HG02610 (cell line): Measurements from ENCODE around the gene ZNF700.
"Not testable (repeated sequence)": the region's sequence is repeated elsewhere in the genome, so short reads cannot be mapped to it uniquely, and the experiment has no call there.

Experiments
- ATAC-seq: cut with Tn5 transposase; IDR thresholded peaks from one replicate; pipeline ENCODE4 v1.9.1; 2021; ENCODE audit warnings: mild to moderate bottlenecking, moderate library complexity; ENCODE audit not compliant: unreplicated experiment

The ZNF700 gene

DNA sequence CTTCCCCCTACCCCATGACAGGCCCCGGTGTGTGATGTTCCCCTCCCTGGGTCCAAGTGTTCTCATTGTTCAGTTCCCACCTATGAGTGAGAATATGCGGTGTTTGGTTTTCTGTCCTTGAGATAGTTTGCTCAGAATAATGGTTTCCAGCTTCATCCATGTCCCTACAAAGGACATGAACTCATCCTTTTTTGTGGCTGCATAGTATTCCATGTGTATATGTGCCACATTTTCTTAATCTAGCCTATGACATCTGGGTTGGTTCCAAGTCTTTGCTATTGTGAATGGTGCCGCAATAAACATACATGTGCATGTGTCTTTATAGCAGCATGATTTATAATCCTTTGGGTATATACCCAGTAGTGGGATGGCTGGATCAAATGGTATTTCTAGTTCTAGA lies 13.5 kb downstream of the ZNF700 start:
- ATAC-seq = not testable (repeated sequence)

DNA sequence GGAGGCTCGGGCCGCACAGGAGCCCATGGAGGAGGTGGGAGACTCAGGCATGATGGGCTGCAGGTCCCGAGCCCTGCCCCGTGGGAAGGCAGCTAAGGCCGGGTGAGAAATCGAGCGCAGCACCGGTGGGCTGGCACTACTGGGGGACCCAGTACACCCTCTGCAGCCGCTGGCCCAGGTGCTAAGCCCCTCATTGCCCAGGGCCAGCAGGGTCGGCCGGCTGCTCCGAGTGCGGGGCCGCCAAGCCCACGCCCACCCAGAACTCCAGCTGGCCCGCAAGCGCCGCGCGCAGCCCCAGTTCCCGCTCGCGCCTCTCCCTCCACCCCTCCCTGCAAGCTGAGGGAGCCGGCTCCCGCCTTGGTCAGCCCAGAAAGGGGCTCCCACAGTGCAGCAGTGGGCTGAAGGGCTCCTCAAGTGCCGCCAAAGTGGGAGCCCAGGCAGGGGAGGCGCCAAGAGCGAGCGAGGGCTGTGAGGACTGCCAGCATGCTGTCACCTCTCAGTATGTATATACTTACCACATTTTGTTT lies 16.5 kb downstream of the ZNF700 start:
- ATAC-seq = not testable (repeated sequence)

DNA sequence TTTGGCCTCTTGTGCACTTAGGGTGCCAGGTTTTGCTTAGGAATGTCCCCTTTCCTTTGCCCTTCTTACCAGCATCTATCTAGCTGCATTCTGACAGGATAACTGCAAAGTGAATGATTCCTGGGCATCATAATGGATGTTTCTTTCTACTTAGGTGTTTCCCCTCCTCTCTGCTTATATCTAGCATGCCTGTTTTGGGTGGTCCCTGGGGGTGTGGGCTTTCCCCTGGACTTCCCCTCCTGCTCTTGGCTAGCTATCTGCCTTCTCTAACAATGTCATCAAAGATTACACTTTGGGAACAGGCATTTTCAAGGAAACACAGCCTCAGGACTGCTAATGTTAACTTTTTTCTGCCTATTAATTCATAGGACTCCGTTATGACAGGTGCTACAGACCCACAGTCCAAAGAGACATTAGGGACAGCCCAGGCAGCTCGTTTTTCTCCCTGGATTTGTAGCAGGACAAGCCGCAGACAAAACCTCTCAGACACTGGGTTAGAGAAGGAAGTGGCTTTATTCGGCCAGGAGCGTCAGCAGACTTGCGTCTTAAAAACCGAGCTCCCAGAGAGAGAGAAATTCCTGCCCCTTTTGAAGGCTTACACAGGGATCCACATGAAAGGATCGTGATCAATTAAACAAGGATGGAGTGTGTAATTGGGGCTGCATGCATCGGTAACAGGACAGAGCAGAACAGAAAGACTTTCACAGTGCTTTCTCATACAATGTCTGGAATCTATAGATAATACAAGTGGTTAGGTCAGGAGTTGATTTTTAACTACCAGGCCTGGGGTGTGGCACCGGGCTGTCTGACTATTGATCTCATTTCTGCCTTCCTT lies 17.3 kb downstream of the ZNF700 start:
- no peak for ATAC-seq

DNA sequence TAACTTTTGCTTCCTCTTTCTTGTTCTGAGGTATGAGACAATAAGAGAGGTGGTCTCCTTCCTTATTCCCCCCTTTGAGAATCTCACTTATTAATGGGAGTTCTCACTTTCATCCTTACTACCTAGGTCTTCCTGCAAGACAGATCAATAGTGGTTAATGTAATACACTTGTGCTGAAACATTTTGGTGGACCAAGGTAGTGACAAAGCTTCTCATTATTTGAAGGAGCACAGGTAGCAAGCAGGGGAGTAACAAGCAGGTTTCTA lies 17.9 kb downstream of the ZNF700 start:
- no peak for ATAC-seq

DNA sequence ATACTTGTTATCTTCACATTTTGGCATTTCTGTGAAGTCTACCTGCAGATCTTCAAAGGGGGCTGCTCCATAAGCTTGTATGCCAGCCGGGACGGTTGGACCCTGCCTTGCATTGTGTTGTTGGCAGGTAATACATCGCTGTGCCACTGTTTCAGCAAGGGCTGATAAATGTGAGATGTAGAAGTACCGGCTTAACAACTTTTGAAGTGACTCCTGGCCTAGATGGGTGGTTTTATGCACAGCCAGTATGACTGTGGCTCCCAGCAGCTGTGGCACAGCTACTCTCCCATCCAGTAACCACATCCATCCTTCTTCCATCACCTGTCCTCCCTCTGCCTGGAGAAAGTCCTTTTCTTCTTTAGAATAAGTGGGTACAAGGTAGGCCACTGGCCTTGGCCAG lies 19.7 kb downstream of the ZNF700 start:
- no peak for ATAC-seq

DNA sequence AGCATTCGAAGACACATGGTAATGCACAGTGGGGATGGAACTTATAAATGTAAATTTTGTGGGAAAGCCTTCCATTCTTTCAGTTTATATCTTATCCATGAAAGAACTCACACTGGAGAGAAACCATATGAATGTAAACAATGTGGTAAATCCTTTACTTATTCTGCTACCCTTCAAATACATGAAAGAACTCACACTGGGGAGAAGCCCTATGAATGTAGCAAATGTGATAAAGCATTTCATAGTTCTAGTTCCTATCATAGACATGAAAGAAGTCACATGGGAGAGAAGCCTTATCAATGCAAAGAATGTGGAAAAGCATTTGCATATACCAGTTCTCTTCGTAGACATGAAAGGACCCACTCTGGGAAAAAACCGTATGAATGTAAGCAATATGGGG lies 23.7 kb downstream of the ZNF700 start:
- ATAC-seq = no peak

DNA sequence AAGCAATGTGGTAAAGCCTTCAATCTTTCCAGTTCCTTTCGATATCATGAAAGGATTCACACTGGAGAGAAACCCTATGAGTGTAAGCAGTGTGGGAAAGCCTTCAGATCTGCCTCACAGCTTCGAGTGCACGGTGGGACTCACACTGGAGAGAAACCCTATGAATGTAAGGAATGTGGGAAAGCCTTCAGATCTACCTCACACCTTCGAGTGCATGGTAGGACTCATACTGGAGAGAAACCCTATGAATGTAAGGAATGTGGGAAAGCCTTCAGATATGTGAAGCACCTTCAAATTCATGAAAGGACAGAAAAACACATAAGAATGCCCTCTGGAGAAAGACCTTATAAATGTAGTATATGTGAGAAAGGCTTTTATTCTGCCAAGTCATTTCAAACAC lies 24.3 kb downstream of the ZNF700 start:
- ATAC-seq = no peak

DNA sequence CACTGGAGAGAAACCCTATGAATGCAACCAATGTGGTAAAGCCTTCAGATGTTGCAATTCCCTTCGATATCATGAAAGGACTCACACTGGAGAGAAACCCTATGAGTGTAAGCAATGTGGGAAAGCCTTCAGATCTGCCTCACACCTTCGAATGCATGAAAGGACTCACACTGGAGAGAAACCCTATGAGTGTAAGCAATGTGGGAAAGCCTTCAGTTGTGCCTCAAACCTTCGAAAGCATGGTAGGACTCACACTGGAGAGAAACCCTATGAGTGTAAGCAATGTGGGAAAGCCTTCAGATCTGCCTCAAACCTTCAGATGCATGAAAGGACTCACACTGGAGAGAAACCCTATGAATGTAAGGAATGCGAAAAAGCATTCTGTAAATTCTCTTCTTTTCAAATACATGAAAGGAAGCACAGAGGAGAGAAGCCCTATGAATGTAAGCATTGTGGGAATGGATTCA lies 24.7 kb downstream of the ZNF700 start:
- not testable (repeated sequence) for ATAC-seq

DNA sequence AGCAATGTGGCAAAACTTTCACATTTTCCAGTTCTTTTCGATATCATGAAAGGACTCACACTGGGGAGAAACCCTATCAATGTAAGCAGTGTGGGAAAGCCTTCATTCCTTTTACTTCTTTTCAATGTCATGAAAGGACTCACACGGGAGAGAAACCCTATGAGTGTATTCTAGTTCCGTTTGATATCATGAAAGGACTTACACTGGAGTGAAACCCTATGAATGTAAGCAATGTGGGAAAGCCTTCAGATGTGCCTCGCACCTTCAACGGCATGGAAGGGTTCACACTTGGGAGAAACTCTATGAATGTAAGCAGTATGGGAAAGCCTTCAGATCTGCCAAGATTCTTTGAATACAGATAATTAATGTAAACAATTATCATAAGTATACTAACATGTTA lies 25.4 kb downstream of the ZNF700 start:
- ATAC-seq = no peak

DNA sequence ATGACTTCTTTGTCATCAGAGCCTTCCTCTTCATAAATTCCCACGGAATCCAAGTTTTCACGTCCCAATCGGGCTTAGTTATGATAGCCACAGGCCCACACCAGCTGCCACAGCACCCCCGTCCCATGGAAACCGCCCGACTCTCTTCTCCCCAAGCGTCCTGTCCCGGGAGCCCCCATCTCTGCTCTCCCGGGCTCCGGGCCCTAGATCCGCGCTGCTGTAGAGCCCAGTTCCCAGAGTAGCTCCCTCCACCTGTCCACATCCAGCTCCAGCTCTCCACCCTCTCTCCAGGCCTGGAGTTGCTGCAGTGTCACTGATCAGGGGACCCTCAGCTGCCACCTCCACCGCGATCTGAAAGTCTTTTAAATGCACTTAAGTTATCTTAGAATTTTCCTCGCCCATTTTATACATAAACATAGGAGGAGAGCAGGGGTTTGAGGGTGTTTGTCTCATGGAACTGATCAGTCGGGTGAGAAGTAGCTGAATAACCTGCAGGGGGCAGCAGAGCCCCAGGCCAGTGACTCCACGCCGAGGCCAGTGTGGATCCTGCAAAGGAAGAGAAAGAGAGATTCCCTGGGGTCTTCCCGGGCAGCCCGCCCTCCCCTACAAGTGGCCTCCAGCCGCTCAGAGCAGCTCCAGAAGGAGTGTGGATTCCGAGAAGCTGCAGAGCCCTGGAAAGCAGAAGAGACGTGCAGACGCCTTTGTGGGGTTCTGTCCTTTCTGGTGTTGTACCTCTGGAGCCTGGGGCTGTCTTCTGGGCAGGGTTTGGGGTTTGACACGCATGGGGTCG lies 38.9 kb downstream of the ZNF700 start:
- ATAC-seq = no peak

DNA sequence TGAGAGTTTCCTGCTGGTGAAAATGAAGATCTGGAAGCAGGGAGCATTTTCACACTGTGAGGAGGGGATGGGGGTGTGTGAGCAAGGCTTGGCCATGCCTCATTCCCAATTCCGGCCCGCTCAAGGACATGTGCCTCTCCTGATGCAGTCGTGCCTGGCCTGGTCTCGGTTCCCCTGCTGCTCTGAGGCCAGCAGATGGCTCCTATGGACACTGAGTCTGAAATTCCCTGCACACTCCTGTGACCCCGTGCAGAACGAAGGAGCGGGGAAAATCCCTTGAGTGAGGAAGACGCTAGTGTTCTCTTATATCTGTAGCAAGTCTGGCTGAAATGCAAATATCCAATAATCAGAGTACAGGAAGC lies 39.6 kb downstream of the ZNF700 start:
- no peak for ATAC-seq

DNA sequence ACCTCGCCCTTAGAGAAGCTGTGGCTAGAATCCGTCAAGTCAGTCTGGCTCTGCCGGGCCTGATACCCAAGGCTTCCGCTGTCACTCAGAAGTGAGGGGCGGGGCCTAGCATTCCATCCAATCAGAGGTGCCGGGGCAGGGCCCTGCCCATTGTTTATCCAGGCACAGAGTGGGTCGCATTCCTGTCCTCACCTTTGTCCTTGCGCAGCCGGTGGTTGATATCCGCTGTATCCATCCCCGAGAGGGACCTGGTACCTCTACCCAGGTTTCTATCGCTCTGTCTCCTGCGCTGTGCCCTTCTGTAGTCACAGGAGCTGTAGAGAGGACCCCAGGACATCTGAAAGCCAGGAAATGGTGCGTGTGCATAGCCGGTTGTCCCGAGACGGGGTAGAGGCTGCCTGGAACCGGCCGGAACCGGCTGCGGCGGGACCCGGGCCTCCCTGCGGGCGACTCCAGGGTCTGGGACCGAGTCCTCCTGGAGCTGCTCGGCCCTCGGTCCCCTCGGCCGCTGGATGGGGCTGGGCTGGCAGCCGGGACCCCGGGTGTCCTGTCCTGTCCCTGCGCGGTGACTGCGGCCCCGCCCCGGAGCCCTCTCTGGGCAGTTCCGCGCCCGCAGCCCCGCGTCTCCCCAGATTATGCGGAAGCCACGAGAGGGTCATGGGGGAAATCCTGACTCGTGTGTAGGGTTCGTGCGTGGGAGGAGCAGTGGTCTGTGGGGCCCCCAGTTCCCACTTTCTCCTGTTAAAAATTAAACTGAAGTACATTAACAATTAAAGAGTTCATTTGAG lies 40.1 kb downstream of the ZNF700 start, which contains the start of gene ZNF763:
Gene ZNF763, plus strand, starts transcription at position 183 of the 788 bp plus-strand sequence. Its CDS starts 169 bp downstream, at position 352.
- ATAC-seq = peak; percentile 92

DNA sequence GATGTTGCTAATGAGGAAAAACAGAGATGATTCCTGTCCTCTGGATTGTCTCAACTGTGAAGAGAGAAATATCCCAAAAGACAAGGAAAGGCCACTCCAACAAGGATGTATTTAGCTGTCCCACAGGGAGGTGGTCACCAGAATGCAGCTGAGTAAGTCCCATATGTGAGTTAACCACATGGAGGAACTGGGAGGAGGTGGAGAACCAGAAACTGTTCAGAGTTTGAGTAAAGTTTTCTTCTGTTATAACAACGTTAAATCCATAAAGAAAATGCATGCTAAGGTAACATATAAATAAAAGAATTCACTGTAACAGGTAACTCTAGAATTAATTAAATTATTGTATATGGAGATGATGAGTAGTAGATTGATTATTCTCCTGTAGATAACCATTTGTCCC lies 45.3 kb downstream of the ZNF700 start:
- no peak for ATAC-seq

DNA sequence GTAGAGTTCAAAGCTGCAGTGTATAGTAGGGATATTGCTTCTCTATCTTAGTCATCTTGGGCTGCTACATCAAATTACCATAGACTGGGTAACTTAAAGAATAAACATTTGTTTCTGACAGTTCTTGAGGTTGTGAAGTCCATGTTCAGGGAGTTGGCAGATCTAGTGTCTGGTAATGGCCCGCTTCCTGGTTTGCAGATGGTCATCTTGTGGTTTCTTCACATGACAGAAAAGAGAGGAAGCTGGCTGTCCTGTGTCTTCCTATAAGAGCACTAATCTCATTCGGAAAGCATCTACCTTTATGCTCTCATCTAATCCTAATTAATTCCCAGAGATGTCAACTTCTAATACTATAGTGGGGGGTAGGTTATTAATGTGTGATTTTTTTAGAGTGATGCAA lies 46.1 kb downstream of the ZNF700 start:
- no peak for ATAC-seq

DNA sequence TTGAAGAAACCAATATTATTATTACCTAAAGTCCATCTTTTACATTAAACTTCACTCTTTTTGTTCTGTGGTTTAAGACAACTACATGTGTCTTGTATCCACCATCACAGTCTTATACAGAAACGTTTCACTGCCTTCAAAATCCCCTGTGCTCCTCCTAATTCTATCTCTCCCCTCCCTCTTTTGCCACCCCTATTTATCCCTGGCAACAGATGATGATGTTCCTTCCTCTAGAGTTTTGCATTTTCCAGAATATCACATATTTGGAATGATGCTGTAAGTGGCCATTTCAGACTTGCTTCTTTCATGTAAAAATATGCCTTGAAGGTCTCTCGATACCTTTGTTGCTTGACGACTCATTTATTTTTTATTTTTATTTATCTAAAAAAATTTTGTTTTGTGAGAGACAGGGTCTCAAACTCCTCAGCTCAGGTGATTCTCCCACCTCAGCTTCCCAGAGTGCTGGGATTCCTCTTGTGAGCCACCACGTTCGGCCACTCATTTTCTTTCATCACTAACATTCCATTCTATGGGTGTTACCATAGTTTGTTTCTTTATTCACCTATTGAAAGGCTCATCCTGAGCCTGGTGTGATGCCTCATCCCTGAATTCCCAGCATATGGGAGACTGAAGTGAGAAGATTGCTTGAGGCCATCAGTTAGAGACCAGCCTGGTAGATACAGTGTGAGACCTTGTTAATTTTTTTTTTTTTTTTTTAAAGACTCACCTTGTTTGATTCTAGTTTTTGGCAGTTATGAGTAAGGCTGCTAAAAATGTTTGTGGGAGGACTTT lies 48.3 kb downstream of the ZNF700 start:
- ATAC-seq = no peak

DNA sequence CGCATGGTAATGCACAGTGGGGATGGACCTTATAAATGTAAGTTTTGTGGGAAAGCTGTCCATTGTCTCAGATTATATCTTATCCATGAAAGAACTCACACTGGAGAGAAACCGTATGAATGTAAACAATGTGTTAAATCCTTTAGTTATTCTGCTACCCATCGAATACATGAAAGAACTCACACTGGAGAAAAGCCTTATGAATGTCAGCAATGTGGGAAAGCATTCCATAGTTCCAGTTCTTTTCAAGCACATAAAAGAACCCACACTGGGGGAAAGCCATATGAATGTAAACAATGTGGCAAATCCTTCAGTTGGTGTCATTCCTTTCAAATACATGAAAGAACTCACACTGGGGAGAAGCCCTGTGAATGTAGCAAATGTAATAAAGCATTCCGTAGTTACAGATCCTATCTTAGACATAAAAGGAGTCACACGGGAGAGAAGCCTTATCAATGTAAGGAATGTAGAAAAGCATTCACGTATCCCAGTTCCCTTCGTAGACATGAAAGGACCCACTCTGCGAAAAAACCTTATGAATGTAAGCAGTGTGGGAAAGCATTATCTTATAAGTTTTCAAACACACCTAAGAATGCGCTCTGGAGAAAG lies 53.7 kb downstream of the ZNF700 start:
- no peak for ATAC-seq

DNA sequence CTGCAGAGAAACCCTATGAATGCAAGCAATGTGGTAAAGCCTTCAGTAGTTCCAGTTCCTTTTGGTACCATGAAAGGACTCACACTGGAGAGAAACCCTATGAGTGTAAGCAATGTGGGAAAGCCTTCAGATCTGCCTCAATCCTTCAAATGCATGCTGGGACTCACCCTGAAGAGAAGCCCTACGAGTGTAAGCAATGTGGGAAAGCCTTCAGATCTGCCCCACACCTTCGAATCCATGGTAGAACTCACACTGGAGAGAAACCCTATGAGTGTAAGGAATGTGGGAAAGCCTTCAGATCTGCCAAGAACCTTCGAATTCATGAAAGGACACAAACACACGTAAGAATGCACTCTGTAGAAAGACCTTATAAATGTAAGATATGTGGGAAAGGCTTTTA lies 54.6 kb downstream of the ZNF700 start:
- ATAC-seq = no peak

DNA sequence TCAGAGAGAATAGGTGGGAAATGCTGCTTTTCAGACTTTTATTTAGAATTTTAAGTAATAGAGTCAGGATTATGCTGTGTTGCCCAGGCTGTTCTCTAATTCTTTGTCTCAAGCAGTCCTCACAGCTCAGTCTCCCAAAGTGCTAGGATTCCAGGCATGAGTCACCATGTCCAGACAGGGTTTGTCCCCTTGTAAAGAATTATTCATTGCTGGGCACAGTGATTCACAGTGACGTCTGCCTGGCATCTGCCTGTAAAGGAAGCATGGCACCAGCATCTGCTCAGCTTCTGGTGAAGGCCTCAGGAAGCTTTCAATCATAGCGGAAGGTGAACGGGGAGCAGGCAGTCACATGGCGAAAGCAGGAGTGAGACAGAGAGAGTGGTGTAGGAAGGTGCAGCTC lies 57.6 kb downstream of the ZNF700 start:
- ATAC-seq = no peak

DNA sequence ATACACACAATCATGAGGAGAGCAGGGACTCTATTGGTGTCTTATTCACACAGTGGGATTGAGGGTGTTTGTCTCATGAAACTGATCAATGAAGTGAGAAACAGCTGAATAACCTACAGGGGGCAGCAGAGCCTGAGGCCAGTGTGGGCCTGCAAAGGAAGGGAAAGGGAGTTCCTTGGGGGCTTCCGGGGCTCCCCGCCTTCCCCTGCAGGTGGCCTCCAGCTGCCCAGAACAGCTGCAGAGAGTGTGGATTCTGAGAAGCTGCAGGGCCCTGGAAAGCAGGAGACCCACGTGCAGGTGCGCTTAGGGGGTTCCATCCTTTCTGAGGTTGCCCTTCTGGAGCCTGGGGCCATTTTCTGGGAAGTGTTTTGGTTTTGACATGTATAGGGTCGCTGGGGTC lies 60.1 kb downstream of the ZNF700 start:
- no peak for ATAC-seq

DNA sequence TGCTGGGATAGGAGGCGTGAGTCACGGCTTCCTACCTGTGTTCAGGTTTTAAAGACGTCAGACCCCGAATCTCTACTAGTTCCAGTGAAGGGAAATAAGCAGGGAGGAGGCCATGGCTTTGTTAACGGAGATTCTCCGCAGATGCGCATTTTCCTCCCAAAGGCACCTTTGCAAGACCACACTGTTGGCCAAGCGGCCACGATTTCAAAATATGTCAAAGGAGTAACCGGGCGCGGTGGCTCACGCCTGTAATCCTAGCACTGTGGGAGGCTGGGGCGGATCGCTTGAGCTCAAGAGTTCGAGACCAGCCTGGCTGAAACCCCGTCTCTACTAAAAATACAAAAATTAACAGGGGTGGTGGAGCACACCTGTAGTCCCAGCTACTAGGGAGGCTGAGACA lies 61.8 kb downstream of the ZNF700 start:
- no peak for ATAC-seq
